ENCODE results near the gene SPEN.
"Not testable (repeated sequence)": the region's sequence is repeated elsewhere in the genome, so short reads cannot be mapped to it uniquely, and the experiment has no call there.

Gene SPEN

GRCh38 chr1:15896841-15897610 is 49.5 kb downstream of the SPEN start:
- DNase-seq (ENCODE audit: low read depth): not testable (repeated sequence)

- DNase-seq (ENCODE audit: low read depth): no peak
Observed at GRCh38 chr1:15899266-15899665, 51.8 kb downstream of the SPEN start.

DNA sequence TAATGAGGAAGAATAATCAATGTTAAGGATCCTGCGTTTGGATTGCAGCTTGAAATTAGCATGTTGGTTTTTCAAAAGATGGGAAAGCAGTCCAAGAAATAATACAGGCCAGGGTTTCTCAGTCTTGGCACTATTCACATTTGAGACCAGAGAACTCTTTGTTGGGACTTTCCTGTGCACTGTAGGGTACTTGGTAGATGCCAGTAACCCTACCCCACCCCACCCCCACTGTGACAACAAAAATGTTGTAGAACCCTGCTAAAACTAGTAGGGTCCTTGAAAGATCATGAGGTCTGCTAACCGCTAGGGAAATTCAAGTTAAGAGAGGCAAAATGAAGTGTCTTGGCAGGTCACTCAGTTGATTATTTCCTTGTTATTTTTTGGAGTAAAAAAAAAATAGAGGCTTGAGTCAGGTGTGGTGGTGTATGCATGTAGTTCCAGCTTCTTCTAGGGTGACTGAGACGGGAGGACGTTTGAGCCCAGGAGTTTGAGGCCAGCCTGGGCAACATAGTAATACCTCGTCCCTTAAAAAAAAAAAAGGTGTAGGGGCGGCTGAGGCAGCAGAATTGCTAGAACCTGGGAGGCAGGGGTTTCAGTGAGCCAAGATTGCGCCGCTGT is 53.3 kb downstream of the SPEN start:
- DNase-seq (ENCODE audit: low read depth): no peak

DNA sequence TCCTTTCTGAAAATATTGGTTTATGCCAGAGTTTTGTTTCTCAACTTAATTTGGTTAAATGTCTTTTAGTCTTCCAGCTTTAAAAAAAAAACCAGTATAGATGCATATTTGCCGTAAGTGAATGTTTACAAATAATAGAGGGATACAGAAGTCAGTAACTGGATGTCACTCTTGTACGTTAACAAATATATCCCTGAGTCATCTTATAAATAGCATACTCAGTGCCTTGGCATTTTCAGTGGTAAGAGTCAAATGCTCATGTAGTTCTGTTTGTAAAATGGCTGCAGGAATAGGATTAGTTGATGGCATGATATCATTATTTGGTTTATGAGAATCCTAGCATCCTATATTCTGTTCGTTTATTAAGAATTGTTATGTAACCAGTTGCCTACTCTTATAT is 55.4 kb downstream of the SPEN start:
- DNase-seq (ENCODE audit: low read depth): peak; percentile 91

DNA sequence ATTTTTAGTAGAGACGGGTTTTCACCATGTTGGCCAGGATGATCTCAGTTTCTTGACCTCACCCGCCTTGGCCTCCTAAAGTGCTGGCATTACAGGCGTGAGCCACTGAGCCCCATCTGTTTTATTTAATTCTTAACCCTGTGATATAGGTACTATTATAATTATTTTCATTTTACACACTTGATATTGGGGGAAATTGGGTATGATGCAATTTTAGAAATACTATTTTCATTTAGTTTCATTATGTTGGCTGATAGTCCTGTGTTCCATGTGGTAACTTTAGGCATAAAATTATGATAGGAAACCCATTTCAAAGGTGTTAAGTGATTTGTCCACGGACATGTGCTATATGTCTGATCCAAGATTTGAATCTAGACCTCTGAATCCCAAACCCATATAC is 61.1 kb downstream of the SPEN start:
- no peak for DNase-seq (ENCODE audit: low read depth)

GRCh38 chr1:15911141-15911540 is 63.6 kb downstream of the SPEN start:
- no peak for DNase-seq (ENCODE audit: low read depth)

DNA sequence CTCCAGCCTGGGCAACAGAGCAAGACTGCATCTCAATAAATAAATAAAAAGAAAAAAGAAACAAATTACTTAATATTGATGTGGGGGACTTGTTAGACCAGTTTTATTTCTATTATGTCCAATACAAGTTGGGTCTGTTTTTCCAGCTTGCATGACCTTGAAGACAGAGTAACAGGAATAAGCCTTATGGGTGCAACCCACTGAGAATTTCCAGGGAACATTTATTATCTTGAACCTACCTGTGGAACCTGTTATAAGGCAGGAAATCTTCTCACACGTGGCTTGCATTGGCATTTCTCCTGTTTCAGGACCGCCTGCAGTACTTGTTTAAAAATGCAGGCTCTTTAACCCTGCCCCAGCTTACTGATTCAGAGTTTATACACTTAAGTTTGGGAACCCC is 64.4 kb downstream of the SPEN start:
- DNase-seq (ENCODE audit: low read depth): no peak

DNA sequence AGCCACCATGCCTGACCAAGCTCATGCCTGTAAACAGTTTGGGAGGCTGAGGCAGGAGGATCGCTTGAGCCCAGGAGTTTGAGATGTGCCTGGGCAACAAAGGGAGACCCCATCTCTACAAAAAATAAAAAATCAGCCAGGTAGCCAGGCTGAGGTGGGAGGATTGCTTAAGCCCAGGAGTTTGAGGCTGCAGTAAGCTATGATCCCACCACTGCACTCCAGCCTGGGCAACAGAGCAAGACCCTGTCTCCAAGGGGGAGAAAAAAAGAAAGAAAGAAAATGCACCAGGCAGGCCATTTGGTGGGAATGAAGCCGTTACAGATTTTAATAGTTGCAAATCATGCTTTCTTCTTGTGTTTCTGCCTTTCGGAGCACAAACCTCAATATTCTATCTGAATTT is 66.1 kb downstream of the SPEN start:
- not testable (repeated sequence) for DNase-seq (ENCODE audit: low read depth)

DNA sequence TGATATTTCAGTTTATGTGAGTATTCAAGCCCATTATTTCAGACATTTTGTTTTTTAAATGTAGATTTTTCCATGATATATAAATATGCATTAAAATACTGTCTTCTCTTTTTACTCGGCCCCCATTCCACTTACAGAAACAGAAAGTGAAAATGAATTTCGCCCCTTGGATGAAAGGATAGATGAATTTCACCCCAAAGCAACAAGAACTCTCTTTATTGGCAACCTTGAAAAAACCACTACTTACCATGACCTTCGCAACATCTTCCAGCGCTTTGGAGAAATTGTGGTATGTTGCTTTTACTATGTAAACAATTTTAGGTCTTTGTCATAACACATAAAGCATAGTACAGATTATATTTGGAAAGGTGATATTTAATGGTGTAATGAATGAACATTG is 68.5 kb downstream of the SPEN start:
- DNase-seq (ENCODE audit: low read depth): peak; percentile 42

- peak; percentile 62 for DNase-seq (ENCODE audit: low read depth)
Observed at GRCh38 chr1:15916417-15916816, 68.9 kb downstream of the SPEN start.

DNA sequence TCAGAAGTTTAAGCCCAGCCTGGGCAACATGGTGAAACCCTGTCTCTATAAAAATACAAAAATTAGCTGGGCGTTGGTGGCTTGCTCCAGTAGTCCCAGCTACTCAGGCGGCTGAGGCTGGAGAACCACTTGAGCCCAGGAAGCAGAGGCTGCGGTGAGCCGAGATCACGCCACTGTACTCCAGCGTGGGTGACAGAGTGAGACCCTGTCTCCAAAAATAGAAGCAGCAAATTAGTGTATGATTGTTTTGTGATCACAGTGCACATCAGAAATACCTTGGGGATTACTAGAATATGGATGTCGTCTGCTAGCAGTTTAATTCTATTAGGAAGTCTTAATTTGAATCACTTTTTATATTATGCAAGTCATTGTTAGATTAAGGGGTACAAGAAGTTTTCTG is 69.4 kb downstream of the SPEN start:
- DNase-seq (ENCODE audit: low read depth): no peak

GRCh38 chr1:15918962-15919715 is 71.6 kb downstream of the SPEN start:
- peak; percentile 89 for DNase-seq (ENCODE audit: low read depth)

DNA sequence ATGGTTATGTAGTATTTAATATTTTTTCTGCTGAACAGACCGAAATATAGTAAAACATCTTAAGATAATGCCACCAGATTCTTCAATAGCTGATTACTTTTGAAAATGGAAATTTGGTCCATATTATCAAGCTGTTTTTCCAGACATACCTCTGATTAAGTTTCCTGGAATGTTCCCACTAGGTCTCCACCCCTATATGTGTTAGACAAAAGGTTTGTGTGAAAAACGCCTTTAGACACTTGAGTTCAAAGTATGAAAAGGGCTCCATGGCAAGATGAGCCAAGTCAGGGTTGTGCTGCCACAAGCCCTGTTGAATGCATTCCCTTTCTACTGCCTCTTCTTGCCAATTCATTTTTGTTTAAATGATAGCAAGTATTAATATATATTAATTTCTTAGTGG is 75.7 kb downstream of the SPEN start:
- DNase-seq (ENCODE audit: low read depth): peak; percentile 70

DNA sequence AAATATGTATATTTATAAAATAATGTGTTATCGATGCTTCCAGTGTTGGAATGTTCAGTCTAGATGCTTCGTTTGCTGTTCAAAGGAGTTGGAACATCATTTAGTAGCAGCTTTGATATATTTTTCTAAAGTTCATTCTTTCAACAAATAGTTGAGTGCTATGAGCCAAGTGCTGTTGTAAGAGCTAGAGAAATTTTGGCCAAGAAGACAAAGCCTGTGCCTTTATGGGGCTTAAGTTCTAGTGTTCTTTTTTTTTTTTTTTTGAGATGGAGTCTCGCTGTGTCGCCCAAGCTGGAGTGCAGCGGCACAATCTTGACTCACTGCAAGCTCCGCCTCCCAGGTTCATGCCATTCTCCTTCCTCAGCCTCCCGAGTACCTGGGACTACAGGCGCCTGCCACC is 78.9 kb downstream of the SPEN start:
- DNase-seq (ENCODE audit: low read depth): not testable (repeated sequence)

- no peak for DNase-seq (ENCODE audit: low read depth)
Observed at GRCh38 chr1:15928971-15929965, 81.8 kb downstream of the SPEN start.

- DNase-seq (ENCODE audit: low read depth): no peak
Observed at GRCh38 chr1:15931401-15931800, 83.9 kb downstream of the SPEN start.

- DNase-seq (ENCODE audit: low read depth): no peak
Observed at GRCh38 chr1:15931884-15932283, 84.4 kb downstream of the SPEN start.

GRCh38 chr1:15932612-15933011 is 85.1 kb downstream of the SPEN start:
- DNase-seq (ENCODE audit: low read depth): no peak

DNA sequence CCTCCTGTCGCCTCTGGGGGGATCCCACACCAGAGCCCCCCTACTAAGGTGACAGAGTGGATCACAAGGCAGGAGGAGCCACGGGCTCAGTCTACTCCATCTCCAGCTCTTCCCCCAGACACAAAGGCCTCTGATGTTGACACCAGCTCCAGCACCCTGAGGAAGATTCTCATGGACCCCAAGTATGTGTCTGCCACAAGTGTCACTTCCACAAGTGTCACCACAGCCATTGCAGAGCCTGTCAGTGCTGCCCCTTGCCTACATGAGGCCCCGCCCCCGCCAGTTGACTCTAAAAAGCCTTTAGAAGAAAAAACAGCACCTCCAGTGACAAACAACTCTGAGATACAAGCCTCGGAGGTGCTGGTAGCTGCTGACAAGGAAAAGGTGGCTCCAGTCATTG is 86.2 kb downstream of the SPEN start:
- no peak for DNase-seq (ENCODE audit: low read depth)

DNA sequence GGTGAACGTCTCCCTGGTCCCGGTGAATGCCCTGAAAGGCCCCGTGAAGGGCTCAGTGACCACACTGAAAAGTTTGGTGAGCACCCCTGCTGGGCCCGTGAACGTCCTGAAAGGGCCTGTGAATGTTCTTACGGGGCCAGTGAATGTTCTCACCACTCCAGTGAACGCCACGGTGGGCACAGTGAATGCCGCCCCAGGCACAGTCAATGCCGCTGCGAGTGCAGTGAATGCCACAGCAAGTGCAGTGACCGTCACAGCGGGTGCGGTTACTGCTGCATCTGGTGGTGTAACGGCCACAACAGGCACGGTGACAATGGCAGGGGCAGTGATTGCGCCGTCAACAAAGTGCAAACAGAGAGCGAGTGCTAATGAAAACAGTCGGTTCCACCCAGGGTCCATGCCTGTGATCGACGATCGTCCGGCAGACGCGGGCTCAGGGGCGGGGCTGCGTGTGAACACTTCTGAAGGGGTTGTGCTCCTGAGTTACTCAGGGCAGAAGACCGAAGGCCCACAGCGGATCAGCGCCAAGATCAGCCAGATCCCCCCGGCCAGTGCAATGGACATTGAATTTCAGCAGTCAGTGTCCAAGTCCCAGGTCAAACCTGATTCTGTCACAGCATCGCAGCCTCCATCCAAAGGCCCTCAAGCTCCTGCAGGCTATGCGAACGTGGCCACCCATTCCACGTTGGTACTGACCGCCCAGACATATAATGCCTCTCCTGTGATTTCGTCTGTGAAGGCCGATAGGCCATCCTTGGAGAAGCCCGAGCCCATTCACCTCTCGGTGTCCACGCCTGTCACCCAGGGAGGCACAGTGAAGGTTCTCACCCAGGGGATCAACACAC is 86.9 kb downstream of the SPEN start:
- DNase-seq (ENCODE audit: low read depth): no peak

Data from ELR (cell line).